HG03175 (cell line): ENCODE results near the gene C2CD2.
"Not testable (repeated sequence)": the region's sequence is repeated elsewhere in the genome, so short reads cannot be mapped to it uniquely, and the experiment has no call there.

Experiments used
- ATAC-seq: cut with Tn5 transposase; IDR thresholded peaks from one replicate; pipeline ENCODE4 v1.9.1; 2021; ENCODE audit warnings: mild to moderate bottlenecking, moderate library complexity; ENCODE audit not compliant: unreplicated experiment

Gene C2CD2

DNA sequence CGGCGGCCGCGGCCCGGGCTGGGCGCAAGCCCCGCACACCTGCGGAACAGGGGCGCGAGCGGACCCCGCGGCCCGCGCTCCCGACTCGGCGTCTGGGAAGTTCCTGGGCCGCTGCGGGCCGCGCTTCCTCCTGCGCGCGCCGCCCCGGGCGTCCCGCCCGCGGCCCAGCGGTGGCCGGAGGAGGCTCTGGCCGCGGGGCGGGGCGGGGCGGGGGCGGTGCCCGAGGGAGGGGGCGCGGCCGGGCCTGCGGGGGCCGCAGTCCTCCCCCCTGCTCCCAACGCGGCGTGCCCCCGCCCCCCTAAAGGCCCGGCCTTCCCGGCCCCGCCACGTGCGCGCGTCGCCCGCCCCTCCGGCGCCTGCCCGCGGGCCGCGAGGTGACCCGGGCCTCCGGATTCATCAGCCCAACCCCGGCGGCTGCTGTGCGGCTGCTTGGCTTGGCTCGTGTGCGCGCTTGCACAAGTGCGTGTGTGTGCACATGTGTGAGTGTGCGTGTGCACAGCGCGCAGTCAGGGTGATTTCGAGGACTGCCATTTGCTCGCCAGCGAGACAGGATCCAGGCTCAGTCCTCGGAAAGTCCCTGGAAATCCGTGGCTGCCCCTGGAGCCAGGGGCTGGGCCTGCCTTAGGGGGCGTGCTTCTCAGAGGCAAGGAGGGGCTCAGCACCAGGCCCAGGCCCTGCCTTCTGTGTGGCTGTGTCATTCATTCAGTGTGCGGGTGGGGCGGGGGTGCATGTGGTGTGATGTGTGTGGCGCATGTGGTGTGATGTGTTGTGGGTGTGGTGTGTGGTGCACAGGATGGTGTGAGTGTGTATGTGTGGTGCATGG is at the start of gene C2CD2:
C2CD2 (minus strand) TSS at position 188 of the 823 bp plus-strand sequence. CDS start 370 bp downstream, outside the sequence.
- ATAC-seq, result peak; percentile 53

DNA sequence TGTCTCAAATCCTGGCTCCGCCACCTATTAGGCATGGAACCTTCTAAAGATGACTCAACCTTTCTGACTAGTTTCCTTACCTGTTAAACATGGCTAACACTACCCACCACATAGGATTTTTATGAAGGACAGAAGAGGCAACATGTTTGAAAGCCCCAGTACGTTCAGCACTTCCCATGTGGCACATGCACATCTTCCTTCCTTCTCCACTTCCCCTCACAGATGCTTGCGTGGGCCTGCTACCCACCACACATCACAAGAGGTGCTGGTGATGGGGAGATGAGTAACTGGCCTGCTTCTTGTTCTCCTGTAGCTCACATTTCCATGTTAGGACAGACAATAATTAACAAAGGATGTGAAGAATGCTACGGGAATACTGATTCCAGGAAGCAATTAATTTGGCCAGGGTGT is 49.2 kb upstream of the C2CD2 start:
- ATAC-seq, result no peak

GRCh38 chr21:42002421-42002958 is 48.7 kb upstream of the C2CD2 start:
- ATAC-seq, result peak; percentile 85

- ATAC-seq, result no peak
These were observed 48.0 kb upstream of the C2CD2 start for GRCh38 chr21:42001781-42002180.

GRCh38 chr21:42000908-42001307 is 47.1 kb upstream of the C2CD2 start:
- no peak for ATAC-seq

DNA sequence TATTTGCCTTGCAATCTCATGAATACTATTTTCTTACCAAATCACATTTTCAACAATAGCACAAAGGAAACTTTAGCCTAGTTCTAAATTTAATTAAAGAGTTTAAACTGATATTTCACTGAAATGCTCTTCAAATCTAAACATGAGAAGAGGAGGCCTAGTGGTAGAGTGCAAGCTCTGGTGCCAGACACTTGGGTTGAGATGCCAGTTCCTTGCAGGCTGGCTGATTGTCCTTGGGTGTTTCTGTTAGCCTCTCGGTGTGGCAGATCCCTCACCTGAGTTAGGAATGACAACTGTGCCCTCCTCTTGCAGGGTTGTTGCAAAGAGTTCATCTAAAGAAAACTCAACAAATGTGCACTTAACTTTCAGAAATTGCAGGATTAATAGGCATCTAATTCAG is 43.8 kb upstream of the C2CD2 start:
- ATAC-seq, result no peak

DNA sequence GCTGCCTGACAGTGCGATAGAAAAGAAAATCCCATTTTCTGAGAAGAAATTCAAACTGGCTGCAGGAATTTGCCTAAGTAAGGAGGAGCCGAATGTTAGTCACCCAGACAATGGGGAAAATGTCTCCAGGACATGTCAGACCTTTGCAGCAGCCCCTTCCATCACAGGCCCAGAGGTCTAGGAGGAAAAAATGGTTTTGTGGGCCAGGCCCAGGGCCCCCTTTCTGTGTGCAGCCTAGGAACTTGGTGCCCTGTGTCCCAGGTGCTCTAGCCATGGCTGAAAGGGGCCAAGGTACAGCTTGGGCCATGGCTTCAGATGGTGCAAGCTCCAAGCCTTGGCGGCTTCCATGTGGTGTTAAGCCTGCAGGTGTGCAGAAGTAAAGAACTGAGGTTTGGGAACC is 41.8 kb upstream of the C2CD2 start:
- no peak for ATAC-seq

DNA sequence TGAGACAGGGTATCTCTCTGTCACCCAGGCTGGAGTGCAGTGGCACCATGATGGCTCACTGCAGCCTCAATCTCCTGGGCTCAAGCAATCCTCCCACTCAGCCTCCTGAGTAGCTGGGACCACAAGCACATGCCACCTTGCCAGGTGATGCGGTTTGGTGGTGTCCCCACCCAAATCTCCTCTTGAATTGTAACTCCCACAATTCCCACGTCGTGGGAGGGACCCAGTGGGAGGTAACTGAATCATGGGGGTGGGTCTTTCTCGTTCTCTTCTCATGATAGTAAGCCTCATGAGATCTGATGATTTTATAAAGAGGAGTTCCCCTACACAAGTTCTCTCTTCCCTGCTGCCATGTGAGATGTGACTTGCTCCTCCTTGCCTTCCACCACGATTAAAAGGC is 40.8 kb upstream of the C2CD2 start:
- ATAC-seq, result not testable (repeated sequence)

DNA sequence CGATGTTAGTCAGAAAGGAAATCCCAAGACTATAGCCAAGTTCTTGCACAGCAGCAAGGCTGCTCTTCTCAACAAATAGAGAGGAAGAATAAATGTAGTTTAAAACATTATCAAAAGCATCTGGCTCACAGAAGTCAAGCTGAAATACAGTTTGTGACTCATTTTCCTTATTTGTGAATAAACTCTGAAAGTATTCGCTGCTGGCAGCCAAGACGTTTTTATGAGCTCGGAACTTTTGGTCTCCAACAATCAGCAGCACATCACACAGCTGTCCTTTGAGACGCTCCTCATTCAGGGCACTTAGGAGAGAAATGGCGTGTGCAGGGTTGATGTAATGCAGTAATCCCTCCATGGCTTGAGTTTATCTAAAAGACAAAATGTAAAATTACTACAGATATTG is 39.9 kb upstream of the C2CD2 start:
- ATAC-seq, result no peak

DNA sequence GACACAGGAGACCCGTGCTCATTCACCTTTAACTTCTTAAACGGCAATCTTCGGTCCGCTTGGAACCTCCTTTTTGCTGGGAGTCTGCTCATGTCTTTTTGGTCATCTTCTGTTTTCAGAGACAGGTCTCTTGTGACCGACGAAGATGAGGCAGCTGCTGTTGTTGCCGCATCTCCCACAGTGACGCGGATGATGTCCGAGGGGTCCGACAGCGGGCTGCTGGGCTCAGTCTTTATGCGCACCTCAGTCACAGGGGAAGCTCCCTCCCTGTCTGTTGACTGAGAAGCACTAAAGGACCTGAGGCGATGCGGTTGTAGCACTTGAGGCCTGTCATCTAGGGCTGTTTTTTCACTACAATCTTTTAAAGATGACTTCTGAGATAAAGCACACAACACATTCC is 38.8 kb upstream of the C2CD2 start:
- ATAC-seq, result no peak

DNA sequence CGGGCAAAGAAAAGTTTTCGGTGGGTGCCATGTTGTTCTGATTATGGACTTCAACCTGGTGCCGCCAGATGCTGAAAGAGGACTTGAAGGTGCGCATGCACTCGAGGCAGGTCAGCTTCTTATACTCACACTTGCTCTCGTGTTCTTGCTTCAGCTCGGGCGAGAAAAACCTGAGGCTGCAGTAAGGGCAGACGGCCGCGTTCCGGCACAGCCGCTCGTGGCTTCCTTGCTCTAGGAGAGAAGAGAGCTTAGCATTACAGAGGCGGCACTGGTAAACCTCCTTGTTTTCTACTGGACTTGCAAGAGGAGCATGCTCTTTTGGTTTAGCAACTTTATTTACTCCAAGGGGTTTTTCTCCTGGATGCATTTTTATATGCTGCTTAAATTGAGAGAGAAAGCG is 37.8 kb upstream of the C2CD2 start:
- no peak for ATAC-seq

DNA sequence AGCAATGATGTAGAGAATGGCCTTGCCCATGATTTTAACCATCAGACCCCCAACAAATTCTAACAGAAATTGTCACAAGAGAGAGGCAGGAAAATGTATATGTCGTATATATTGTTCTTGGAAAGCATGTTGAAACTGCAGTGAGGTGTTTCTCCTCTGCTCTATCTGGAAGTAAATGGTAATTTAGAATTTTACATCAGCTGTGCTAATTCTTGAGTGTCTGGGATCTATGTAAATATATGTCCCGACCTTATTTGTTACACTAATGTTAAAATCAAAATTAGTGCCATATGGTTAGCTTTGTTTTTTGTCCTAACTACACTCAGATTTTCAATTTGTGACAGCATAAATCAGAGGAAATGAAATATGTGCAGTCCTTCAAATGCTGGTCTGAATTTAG is 35.9 kb upstream of the C2CD2 start:
- no peak for ATAC-seq

DNA sequence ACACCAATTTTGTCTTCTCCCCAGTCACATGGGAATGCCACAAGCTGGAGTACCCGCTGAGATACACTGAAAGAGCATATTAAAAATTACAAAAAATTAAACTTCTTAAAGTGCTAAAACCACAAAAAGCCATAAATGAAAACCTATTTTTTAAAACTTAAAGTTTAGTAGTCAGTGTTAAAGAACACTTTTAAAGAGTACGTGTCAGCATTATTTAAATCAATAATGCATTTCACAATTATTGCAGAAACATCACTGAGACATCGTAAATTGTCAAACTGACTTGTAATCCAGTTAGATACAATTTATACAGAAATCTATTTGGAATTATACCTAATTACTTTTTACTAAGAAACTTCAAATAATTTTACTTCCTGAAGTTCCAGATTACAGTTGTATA is 33.5 kb upstream of the C2CD2 start:
- no peak for ATAC-seq

- no peak for ATAC-seq
These were observed 32.0 kb upstream of the C2CD2 start for GRCh38 chr21:41985662-41986416.

DNA sequence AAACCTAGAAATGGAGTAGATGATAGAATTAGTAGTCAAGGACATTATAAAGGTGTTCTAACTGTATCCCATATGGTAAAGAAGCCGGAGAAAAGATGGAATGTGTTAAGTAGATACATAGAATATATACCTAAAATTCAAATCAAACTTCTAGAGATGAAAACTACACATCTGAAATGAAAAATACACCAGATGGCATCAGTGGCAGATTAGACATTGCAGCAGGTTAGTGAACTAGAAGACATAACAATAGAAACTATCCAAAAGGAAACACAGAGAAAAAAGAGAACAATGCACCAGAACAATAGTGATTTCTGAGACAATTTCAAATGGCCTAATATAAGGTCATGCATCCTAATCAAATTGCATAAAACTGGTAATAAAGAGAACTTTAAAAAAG is 29.4 kb upstream of the C2CD2 start:
- ATAC-seq, result no peak

DNA sequence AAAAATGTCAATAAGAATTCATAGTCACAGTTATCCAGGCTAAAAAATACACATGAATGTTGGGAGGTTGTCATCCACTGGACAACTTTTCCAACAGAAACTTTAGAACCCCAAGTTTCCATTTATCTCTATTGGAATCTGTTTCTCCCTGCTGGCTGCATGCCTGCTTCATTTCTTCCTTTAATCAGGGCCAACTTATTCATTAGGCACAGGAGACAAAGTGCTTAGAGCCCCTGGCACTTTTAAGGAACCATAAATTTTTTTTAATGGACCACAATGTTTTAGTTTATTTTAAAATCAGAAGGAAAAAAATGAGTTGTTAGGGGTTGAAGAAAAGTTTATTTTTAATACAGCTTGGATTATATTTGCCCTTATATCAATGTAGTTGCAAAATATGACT is 26.7 kb upstream of the C2CD2 start:
- ATAC-seq, result no peak

DNA sequence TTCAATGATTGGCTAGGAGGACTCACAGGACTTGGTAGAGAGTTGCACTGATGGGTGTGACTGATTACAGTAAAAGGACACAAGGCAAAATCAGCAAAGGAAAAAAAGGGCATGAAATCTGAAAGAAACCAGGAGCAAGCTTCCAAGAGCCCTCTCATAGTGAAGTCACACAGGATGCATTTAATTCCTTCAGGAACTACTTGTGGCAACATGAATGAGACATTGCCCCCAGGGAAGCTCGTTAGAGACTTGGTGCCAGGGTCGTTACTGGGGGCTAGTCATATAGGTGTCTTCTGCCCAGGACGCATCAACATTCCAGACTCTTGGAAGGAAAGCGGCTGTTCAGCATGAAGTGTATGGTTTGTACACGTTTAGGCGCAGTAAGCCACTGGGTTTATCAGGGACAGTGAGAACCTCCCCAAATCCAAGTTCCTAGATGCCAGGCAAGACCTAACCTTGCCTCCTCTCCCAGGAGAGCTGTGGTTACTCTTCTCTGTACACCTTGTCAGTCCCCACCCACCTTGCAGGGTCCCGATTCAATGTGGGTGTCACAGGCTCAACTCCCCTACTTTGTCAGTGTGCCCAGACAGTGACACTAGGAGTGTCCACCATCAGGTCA is 26.0 kb upstream of the C2CD2 start:
- ATAC-seq, result no peak

DNA sequence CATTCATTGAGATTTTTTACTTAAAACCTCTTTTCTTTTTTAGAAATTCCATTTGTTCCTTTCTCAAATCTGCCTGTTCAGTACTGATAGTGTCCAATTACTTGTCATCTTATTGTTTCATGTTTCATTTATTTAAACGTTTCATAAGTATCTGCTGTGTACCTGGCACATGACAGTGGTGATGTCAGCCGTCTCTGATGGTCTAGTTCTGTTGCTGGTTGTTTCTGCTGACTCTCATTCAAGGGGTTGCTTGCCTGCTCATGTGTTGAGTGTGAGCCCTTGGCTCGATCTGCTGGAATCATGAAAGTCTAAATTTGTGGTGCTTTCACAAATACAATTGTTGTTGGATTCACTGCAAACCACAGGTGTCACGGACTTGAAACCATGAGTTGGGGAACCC is 25.5 kb upstream of the C2CD2 start:
- ATAC-seq, result no peak

GRCh38 chr21:41977034-41977950 is 23.5 kb upstream of the C2CD2 start:
- ATAC-seq, result no peak

DNA sequence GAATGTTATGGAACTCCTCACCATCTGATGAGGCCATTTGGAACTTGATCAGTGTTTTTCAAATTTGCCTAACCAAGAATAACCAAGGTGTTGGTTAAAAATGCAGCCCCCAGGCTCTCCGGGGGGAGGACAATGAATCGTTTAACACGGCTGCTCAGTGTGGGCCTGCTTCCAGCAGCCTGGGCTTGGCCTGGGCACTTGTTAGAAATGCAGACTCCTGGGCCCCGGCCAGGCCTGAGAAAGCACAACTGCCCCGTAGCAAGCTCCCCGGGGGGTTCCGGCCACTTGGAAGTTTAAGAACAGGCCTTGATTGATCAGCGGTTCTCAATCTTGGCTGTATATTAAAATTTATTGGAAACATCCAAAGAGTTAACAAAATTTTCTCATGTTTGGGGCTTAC is 22.8 kb upstream of the C2CD2 start:
- no peak for ATAC-seq
